Neural progenitor cell (in vitro differentiated cells): Measurements from ENCODE around the gene RAC2.

Experiments used
- CTCF ChIP-seq: fragments of 200-600 bp; sonication (generic); IDR thresholded peaks from 2 replicates; pipeline ENCODE4 v1.5.1; 2017; ENCODE audit warnings: antibody characterized with exemption, mild to moderate bottlenecking
- EZH2phosphoT487 ChIP-seq: fragments of 200-600 bp; sonication (generic); IDR thresholded peaks from 2 replicates; pipeline ENCODE4 v1.6.1; 2017; ENCODE audit warnings: antibody characterized with exemption

- TF ChIP-seq CTCF = no peak
- TF ChIP-seq EZH2phosphoT487 = no peak
Measured at GRCh38 chr22:37285937-37286336, 41.9 kb upstream of the RAC2 start.
